WI38 (cell line): Measurements from ENCODE around the gene CELF2.

Experiments used
- H3K4me3 ChIP-seq: 2 replicates; pipeline ENCODE4 v1.5.1; 2011; ENCODE audit warnings: low read depth, mild to moderate bottlenecking, control low read depth, low read length
- TF ChIP-seq, protein P1 (sequence below): IDR thresholded peaks from 2 replicates; pipeline ENCODE4 v1.5.1; 2012; ENCODE audit warnings: low read depth, mild to moderate bottlenecking, control low read depth, low read length

Gene CELF2

DNA sequence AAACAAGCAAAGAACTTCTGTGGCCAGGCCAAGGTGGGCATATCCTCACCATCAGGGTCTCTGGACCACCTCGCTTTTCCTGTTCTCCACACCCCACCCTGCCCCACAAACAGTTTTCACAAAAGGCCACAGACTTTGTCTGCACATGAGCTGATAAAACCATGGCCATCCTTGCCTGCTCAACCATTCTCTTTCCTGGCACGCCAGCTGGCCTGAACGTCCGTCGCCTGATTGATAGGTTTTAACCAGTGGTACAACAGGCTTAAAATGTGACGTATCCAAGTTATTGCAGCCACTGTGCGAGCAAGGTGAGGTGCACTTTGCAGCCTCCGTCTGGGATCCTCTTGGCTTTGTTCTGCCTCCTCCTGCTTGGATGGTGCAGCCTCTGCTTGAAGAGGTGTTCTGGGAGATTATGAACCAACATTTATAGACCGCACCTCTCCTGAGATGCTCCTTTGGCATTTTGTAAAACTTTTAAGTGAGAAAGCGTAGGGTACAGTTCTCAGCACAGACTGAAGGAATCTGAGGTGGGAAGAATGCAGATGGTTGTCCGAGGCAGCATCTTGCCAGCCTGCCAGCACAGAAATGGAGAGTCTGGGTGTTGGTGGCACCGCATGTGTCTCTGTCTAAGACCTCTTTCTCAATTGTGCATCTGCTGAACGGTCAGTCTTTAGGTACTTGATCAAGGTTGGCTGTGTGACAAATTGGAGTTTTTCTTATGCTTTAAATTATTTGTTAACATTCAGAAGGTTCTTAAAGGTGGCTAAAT is 288.3 kb downstream of the CELF2 start:
- no peak overlapping the region for H3K4me3 ChIP-seq
- TF ChIP-seq, protein P1, sequence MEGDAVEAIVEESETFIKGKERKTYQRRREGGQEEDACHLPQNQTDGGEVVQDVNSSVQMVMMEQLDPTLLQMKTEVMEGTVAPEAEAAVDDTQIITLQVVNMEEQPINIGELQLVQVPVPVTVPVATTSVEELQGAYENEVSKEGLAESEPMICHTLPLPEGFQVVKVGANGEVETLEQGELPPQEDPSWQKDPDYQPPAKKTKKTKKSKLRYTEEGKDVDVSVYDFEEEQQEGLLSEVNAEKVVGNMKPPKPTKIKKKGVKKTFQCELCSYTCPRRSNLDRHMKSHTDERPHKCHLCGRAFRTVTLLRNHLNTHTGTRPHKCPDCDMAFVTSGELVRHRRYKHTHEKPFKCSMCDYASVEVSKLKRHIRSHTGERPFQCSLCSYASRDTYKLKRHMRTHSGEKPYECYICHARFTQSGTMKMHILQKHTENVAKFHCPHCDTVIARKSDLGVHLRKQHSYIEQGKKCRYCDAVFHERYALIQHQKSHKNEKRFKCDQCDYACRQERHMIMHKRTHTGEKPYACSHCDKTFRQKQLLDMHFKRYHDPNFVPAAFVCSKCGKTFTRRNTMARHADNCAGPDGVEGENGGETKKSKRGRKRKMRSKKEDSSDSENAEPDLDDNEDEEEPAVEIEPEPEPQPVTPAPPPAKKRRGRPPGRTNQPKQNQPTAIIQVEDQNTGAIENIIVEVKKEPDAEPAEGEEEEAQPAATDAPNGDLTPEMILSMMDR, result no peak

DNA sequence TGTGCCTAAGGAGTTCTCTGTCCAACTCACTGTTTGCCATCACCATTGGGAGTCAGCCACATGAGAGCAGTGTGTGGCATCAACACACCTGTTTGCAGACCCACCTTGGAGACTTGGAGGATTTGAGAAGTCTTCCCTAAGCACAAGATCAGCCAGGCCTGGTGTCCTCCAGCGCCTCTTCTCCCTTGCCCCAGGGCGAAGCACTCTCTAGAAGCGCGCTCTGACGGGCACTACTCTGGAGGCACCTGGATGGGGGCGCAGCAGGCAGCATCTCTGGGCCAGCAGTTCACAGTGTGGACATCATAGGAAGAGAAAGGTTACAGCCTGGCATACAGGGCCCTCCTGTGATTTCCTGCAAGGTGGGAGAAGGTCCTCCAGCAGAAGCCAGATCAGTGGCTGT is 289.3 kb downstream of the CELF2 start:
- TF ChIP-seq, protein P1, result no peak
- no peak overlapping the region for H3K4me3 ChIP-seq

DNA sequence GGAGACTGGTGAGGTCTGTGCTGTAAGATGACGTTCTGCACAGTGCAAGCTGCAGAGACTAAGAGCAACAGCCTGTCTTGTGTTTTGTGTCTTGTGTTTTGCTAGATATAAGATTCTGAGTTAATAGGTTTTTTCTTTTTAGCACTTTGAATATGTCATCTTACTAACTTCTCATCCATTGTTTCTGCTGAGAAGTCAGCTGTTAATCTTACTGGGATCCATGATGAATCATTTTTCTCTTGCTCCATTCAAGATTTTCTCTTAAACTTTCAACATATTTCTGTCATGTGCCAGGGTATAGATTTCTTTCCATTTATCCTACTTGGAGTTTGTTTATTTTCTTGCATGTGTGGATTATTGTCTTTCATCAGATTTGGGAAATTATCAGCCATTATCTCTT is 290.3 kb downstream of the CELF2 start:
- H3K4me3 ChIP-seq, result no peak overlapping the region
- TF ChIP-seq, protein P1, result no peak

DNA sequence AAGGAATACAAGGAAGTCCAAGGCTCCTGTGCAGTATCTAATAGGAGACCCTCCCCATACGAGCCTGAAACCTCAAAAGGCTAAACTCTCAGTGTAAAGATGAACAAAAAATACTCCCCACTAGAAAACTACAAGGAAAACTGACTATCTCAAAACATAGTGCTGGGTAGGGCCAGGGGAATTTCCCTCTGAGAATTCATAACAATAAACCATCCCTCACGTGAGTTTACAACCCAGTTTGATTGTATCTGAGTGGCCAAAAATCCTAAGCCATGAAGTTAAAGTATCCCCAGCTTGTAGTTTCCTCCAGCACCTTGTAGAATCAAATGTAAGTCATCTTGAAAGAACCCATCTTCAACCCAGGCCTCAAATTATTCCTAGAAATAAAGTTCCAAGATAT is 293.4 kb downstream of the CELF2 start:
- TF ChIP-seq, protein P1, result no peak

DNA sequence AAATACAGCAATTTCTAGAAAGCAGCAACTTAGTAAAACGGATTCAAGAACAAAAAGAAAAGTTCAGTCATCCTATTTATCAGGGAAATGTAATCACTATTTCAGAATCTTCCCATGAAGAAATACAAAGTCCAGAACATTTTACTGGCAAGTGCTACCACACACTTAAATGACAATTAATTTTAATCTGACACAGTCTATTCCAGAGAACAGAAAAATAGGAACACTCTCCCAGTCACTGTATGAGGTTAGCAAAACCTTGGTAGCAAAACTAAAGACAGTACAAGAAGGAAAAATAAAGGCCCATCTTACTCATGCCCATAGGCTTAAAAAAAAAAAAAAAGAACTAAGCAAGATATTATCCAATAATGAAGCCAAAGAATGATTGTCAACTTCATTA is 295.8 kb downstream of the CELF2 start:
- TF ChIP-seq, protein P1, result no peak
- H3K4me3 ChIP-seq, result no peak overlapping the region

More for the DNA sequence above, 293.4 kb downstream of the CELF2 start:
- no peak overlapping the region for H3K4me3 ChIP-seq

- H3K4me3 ChIP-seq, result no peak overlapping the region
- TF ChIP-seq, protein P1, result no peak
Observed at GRCh38 chr10:11317936-11318670, 300.4 kb downstream of the CELF2 start.
